Measurements from ENCODE around the gene MCUR1. TPM values are rescaled to one million over a fixed set of nuclear protein-coding genes. Genes with fewer than 3 reads are reported as not detected.

The MCUR1 gene
- total RNA-seq, 1 experiment from 2014 or later: 35.4 TPM

GRCh38 chr6:13808801-13809200, 5.6 kb downstream of the MCUR1 start:
- no peak overlapping the region for H2BK20ac ChIP-seq (ENCODE audit: low read depth, low read length, poor library complexity, severe bottlenecking)
- Mint-ChIP-seq H3K4me3 (no peak overlapping the region), H3K27me3 (ENCODE audit: low read depth) (no peaks in the 10 kb centered on the region), H3K27ac (no peak overlapping the region), H3K4me1 (peaks cover 22 to 24% of the 10 kb centered on the region in 2 experiments), H3K36me3 (ENCODE audit: insufficient read depth in 1 of 3, low read depth in 3 of 3) (peaks cover 2 to 32% (median 29%) of the 10 kb centered on the region in 3 experiments; a peak in 6 of 7 replicates), H3K9me3 (no peaks in the 10 kb centered on the region)
- no peak overlapping the region for H2BK15ac ChIP-seq (ENCODE audit: low read depth, low read length)
- H3K4ac ChIP-seq (ENCODE audit: low read depth, low read length): no peak overlapping the region
- H3K9me3 ChIP-seq (ENCODE audit: control insufficient read depth, low read depth, low read length): no peaks in the 10 kb centered on the region
- H3K23me2 ChIP-seq (ENCODE audit: insufficient read length, low read depth, low read length, poor library complexity, severe bottlenecking): no peaks in the 10 kb centered on the region
- no peak overlapping the region for H3K18ac ChIP-seq (ENCODE audit: insufficient read length, low read depth, low read length)
- H2AFZ ChIP-seq (ENCODE audit: low read length): no peak overlapping the region
- peaks cover 15% of the 10 kb centered on the region; the same call in 1 of the 2 replicates for H3K79me2 ChIP-seq (ENCODE audit: insufficient read depth, low read length)
- no peak overlapping the region for H2BK5ac ChIP-seq (ENCODE audit: insufficient read length, low read length)
- no peak for TF ChIP-seq CTCF (conservative IDR thresholded peaks at IDR 0.05)
- no peak overlapping the region for H2AK5ac ChIP-seq (ENCODE audit: insufficient read length, low read length)
- H3K9ac ChIP-seq (ENCODE audit: extremely low read depth, insufficient read length, low read length): no peak overlapping the region
- H3K4me2 ChIP-seq (ENCODE audit: insufficient read depth, insufficient read length, low read length): no peak overlapping the region
- H4K20me1 ChIP-seq (ENCODE audit: control insufficient read depth, insufficient read depth, insufficient read length): no peaks in the 10 kb centered on the region
- no peak overlapping the region for H3T11ph ChIP-seq (ENCODE audit: low read length)
- H3K27ac ChIP-seq (ENCODE audit: insufficient read length, low read depth, low read length): no peak overlapping the region
- H3K23ac ChIP-seq (ENCODE audit: insufficient read length, low read depth, low read length): no peak overlapping the region
- no peak overlapping the region for H2BK120ac ChIP-seq (ENCODE audit: low read depth, low read length, poor library complexity, severe bottlenecking)
- H4K5ac ChIP-seq (ENCODE audit: insufficient read length, low read depth, low read length): no peak overlapping the region
- no peak for DNase-seq
- H2BK12ac ChIP-seq (ENCODE audit: insufficient read length, low read depth, low read length): no peak overlapping the region
- no peak overlapping the region for H3K14ac ChIP-seq (ENCODE audit: insufficient read depth, low read length)
- H3K79me1 ChIP-seq (ENCODE audit: insufficient read depth, low read depth, low read length, poor library complexity, severe bottlenecking): no peaks in the 10 kb centered on the region
- no peaks in the 10 kb centered on the region; the same call in 1 of the 2 replicates for H3K4me1 ChIP-seq (ENCODE audit: insufficient read depth, low read length)
- no peak overlapping the region for H3K56ac ChIP-seq (ENCODE audit: insufficient read length, low read depth, low read length)
- no peak overlapping the region for H4K8ac ChIP-seq (replicated peaks; ENCODE audit: insufficient read length, low read depth, low read length)
- H3K27me3 ChIP-seq (ENCODE audit: insufficient read depth, low read length): no peaks in the 10 kb centered on the region
- no CpG with 5 or more reads among the region's 4 CpGs for WGBS (ENCODE audit: extremely low coverage, insufficient read length, low lambda C conversion rate)
- no peak overlapping the region for H4K91ac ChIP-seq (ENCODE audit: insufficient read length, low read depth, low read length)
